NCI-H345 treated with DMSO at 0.1 percent for 48 hours (cell line): ENCODE data around the gene FTCD.

ENCODE experiments used
- DNase-seq: peaks from one replicate; lab custom pipeline; 2025; ENCODE audit not compliant: unreplicated experiment; lab: John Stamatoyannopoulos, UW

Gene FTCD

GRCh38 chr21:46093668-46094400 is 61.5 kb downstream of the FTCD start:
- DNase-seq: no peak

DNA sequence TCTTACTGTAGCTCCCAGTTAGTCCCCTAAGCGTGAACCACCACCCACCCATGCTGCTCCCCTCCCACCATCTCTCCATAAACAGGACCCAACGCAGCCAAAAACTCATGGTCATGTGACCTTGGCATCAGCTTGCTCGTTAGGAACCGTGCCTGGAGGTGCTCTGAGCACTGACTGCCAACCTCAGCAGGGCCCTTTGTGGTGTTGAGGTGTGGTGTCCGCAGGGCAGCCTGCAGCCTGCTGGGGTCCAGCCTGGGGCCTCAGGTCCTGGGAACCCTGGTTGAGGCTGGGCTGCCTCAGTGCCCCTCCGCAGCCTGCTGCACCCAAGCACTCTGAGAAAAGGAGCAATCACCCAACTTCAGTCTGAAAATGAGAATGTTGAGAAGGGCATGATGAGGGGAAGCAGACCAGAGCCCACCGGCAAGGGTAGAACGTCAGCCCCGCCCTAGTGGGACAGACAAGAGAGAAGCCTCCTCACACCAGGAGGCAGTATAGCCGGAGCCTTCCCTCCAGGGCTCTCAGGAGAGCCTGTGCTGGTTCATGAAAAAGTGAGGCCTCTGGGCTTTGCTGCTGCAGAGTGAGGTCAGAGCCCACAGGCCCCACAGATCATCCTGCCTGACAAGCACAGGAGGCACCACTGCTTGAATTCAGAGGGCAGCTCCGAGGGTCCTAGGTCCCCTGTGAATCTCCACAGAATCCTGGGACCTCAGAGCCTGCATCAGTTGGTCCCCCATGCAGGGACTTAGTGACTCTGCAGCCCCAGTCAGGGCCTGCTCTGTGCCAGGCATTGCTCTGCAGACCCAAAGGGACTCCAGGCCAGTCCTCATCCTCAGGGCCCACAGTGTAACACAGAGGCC is 62.3 kb downstream of the FTCD start:
- no peak for DNase-seq

- DNase-seq: no peak
Observed at GRCh38 chr21:46092026-46092764, 63.2 kb downstream of the FTCD start.

DNA sequence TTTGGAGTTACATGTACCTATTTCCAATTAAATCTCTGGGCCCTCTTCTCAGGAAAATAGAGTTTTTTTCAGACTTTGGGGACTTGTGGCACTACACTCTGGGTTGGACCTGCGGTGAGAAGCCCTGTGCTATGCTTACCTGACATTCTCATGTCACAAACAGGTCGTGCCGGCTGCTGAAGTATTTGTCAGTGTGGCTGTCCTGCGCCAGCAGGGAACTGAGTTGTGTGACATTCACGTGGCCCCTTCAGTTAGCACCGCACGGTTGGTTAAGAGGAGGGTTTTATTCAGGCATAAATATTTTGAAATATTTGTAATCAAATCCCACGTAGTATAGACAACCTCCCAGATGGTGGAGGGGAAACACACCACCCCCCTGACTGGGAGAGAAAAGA is 63.8 kb downstream of the FTCD start:
- DNase-seq: no peak

DNA sequence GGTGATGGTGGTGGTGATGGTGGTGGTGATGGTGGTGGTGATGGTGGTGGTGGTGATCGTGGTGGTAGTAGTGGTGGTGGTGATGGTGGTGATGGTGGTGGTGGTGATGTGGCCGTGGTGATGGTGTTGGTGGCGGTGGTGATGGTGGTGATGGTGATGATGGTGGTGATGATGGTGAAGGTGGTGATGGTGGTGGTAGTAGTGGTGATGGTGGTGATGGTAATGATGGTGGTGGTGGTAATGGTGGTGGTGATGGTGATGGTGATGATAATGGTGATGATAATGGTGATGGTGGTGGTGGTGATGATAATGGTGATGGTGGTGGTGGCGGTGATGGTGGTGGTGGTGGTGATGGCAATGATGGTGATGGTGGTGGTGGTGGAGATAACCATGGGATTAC is 64.3 kb downstream of the FTCD start:
- no peak for DNase-seq

GRCh38 chr21:46089285-46089684 is 66.1 kb downstream of the FTCD start:
- no peak for DNase-seq

DNA sequence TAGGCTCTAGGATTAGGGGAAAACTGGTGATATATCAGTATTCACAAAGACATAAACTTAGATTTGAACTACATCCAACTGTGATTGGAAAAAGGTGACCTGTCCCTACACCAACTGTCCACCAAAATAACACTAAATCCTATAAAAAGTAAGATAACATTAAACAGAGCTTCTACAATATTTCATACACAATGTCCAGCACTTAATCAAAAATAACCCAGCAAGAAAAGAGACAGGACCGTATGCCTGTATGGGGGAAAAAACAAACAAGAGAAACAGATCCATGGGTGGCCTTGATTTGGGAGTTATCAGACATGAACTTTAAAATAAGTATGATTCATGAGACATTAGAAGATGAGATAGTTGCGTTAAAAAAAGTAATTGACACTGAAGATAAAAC is 67.2 kb downstream of the FTCD start:
- no peak for DNase-seq

DNA sequence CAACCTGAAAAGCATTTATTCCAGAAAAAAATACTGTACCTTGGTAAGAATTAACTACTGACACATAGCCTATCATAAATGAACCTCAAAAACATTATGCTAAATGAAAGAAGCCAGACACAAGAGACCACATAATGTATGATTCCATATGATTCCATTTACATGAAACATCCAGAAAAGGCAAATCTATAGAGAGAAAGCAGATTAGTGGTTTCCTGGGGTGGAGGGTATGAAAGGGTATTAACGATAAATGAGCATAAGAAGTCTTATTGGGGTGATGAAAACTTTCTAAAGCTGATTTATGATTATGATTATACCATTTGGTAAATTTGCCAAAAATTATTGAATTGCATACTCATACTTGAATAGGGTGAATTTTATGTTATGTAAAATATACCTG is 67.7 kb downstream of the FTCD start:
- DNase-seq: no peak
